GM21381 (cell line): ENCODE data around the gene NCS1.
"Not testable (repeated sequence)": the region's sequence is repeated elsewhere in the genome, so short reads cannot be mapped to it uniquely, and the experiment has no call there.

Source experiments
- ATAC-seq: cut with Tn5 transposase; IDR thresholded peaks from one replicate; pipeline ENCODE4 v1.9.1; 2021; ENCODE audit warnings: mild to moderate bottlenecking, moderate library complexity; ENCODE audit not compliant: unreplicated experiment

The NCS1 gene

DNA sequence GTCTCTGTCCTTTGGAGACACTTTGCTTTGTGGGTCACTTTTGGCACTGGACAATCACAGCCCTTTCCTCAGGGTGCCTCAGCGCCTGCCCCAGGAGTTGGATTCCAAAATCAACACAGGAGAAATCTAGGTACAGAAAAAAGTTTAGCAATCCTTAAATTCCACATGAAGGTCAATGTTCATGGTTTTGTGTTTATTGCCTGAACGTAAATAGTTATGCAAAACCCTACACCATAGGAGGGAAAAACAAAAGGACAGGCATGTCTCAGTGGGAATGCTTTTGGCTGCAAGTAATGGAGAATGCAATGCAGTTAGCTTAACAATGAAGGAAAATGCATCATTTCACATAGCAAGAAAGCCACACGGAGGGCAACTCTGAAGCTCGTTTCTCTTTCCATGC is 86.8 kb downstream of the NCS1 start:
- ATAC-seq, result no peak

GRCh38 chr9:130260816-130261765 is 88.9 kb downstream of the NCS1 start:
- ATAC-seq, result no peak

- ATAC-seq, result no peak
These were observed 90.0 kb downstream of the NCS1 start for GRCh38 chr9:130262061-130262745.

- no peak for ATAC-seq
These were observed 90.6 kb downstream of the NCS1 start for GRCh38 chr9:130262771-130263170.

DNA sequence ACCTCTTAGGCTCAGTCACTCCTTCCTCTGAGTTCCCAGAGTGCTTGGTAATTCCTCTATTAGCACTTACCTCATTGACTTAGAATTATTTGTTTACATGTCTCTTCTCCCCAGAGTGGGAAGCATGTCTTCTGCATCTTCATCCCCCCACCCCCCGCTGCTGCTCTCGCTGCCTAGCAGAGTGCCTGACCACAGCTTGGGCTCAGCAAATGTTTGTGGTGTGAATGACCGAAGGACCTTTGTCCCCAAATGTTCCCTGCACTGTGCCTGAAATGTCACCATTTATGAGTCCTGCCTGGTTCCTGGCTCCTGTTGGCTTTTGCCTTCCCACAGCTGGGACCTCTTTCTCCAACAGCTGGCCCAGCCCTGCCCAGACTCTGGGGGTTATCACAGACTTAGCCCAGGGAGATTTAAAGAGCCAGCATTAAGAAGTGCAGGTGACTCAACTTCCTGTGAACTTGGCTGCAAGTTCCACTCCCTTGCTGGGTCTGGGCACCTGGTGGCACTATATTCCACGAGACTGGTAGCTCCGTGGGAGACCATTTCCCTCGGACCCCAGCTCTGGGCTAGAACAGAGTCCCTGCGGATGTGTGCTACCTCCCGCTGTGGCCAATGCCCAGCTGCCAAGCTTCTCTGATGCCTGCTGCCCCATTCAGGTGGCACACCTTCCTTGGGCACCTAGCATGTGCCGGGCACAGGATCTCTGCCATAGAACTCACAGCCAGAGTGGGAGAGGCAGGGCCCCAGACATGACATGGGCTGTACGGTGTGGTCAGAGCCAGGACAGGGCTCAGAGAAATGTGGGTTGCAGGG is 91.6 kb downstream of the NCS1 start:
- no peak for ATAC-seq

GRCh38 chr9:130264414-130265350 is 92.5 kb downstream of the NCS1 start:
- no peak for ATAC-seq

- ATAC-seq, result no peak
These were observed 93.4 kb downstream of the NCS1 start, which contains the start of gene HMCN2 for GRCh38 chr9:130265431-130266235. TSS of gene HMCN2 (plus strand) at chr9:130265760. CDS start at chr9:130265879, 119 bp downstream.

- ATAC-seq, result no peak
These were observed 94.3 kb downstream of the NCS1 start for GRCh38 chr9:130266236-130267098.

GRCh38 chr9:130267930-130268329 is 95.7 kb downstream of the NCS1 start:
- ATAC-seq, result no peak

DNA sequence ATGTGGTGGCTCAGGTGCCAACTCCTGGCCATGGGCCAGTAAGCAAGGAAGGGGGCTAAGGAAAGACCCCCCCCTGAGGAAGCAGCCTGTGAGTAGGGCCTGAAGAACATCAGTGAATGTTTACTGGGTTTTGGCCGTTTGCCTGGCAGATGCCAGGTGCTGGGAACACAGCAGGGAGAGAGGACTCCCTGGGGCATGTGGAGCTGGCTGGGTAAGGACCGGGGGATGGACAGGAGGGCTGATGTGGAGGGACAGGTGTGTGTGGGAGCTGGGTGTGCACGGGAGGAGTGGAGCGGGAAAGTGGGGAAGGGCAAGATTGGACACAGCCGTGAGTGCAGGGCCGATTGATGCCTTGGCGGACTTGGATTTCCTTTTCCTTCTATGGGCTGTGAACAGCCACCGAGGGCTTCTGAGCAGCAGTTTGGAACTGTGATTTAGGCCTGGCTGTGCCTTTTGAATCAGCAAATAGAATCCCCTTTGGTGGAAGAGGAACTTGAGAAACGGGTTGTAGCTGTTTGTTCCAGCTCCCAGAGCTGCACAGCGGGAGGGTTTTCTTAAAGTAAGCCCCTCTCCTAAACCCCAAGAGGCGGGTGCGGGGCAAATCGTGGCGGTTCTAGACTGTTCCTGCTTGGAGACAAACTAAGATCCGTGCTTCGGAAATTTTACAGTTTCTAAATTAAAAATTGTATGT is 96.5 kb downstream of the NCS1 start:
- no peak for ATAC-seq

DNA sequence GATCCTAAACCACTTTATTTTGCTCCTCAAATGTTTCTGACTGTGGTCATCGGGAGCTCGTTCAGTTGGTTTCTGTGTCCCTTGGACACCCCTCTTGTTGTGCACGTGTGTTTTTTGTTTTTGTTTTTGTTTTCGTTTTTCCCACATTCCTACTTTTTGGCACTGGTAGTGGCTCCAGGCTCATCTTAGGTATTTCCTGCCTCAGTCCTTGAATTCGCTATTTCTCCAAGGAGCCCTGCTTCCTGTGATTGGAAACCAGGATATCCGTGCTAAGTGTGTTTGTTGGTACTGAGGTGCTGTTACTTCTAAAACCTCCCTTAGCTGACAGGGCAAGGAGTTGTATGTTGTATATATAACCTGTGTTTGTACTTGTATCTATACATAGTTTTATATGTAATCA is 99.3 kb downstream of the NCS1 start:
- no peak for ATAC-seq

- ATAC-seq, result no peak
These were observed 103.0 kb downstream of the NCS1 start for GRCh38 chr9:130275156-130275555.

GRCh38 chr9:130276121-130276520 is 103.9 kb downstream of the NCS1 start:
- no peak for ATAC-seq

DNA sequence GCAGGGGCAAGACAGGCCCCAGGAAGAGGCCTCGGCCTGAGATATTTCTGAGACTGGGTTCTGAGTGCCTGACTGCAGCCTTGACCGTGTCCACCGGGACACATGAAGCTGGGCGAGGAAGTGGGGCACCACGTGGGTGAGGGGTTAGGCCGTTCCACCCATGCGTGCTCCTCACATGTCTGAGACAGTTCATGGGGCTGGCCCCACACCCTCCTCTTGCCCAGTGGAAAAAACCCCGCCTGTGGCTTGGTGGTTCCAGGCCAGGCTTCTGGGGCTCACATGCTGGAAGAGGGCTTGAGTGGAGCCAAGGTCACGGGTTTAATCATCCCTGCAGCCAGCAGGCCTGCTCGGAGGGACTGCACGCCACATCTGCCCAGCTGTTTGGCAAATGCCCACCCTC is 104.8 kb downstream of the NCS1 start:
- no peak for ATAC-seq

- ATAC-seq, result not testable (repeated sequence)
These were observed 105.3 kb downstream of the NCS1 start for GRCh38 chr9:130277525-130277924.

DNA sequence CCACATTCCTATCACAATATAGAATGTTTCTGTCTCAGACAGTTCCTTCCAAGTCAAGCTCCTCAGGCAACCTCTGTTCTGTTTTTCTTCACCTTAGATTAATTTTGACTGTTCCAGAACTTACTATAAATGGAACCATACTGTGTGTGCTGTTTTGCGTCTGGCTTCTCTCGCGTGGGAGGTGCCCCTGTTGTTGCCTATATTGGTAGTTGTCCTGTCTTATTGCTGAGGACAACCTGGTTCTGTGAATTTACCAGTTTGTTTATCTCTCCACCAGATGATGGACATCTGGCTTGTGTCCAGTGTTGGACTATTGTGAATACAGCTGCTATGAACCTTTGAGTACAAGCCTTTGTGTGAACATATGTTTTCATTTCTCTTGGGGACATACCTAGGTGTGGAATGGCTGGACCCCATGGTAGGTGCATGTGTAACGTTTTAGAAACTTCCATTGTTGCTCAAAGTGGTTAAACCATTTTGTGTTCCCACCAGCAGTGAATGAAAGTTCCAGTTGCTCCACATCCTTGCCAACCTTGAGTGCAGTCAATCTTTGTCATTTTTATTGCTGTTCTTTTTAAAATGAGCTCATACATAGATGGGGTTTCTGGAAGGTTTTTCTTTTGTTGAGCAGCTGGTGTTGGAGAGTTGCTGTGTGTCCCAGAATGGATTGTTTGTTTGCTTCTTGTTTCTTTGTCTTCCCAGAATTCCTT is 111.5 kb downstream of the NCS1 start:
- no peak for ATAC-seq

- ATAC-seq, result no peak
These were observed 112.0 kb downstream of the NCS1 start for GRCh38 chr9:130284249-130284625.
